ENCODE data around the gene SH3GLB2.

DNA sequence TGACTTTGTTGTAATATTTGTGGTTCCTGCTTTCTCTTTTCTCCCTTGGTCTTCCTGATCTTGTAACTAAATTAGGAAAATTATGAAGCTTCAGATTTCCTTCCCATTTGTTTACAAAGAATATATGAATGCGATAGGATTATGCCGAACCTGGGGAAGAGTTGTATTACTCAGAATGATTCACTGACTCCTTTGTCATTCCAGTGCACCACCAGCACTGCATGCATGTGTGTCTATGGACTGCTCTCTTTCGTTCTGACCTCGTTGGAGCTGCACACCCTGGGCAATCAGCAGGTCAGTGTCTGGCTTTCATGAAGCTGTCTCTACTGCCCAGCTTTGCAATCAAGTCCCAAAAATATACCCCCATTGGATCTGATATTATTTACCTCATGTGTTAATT, 55.2 kb downstream of the SH3GLB2 start:
- TF ChIP-seq, protein P1, sequence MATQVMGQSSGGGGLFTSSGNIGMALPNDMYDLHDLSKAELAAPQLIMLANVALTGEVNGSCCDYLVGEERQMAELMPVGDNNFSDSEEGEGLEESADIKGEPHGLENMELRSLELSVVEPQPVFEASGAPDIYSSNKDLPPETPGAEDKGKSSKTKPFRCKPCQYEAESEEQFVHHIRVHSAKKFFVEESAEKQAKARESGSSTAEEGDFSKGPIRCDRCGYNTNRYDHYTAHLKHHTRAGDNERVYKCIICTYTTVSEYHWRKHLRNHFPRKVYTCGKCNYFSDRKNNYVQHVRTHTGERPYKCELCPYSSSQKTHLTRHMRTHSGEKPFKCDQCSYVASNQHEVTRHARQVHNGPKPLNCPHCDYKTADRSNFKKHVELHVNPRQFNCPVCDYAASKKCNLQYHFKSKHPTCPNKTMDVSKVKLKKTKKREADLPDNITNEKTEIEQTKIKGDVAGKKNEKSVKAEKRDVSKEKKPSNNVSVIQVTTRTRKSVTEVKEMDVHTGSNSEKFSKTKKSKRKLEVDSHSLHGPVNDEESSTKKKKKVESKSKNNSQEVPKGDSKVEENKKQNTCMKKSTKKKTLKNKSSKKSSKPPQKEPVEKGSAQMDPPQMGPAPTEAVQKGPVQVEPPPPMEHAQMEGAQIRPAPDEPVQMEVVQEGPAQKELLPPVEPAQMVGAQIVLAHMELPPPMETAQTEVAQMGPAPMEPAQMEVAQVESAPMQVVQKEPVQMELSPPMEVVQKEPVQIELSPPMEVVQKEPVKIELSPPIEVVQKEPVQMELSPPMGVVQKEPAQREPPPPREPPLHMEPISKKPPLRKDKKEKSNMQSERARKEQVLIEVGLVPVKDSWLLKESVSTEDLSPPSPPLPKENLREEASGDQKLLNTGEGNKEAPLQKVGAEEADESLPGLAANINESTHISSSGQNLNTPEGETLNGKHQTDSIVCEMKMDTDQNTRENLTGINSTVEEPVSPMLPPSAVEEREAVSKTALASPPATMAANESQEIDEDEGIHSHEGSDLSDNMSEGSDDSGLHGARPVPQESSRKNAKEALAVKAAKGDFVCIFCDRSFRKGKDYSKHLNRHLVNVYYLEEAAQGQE (IDR thresholded peaks at IDR 0.05; ENCODE audit: insufficient read depth in 1 of 2, low read depth in 2 of 2, low read length in 2 of 2), result no peak
- TF ChIP-seq TAF1 (IDR thresholded peaks at IDR 0.05; ENCODE audit: borderline replicate concordance, insufficient read depth, low read length), result no peak

Data from PFSK-1 (cell line).